ENCODE results near the gene SEC16A.

SEC16A gene

DNA sequence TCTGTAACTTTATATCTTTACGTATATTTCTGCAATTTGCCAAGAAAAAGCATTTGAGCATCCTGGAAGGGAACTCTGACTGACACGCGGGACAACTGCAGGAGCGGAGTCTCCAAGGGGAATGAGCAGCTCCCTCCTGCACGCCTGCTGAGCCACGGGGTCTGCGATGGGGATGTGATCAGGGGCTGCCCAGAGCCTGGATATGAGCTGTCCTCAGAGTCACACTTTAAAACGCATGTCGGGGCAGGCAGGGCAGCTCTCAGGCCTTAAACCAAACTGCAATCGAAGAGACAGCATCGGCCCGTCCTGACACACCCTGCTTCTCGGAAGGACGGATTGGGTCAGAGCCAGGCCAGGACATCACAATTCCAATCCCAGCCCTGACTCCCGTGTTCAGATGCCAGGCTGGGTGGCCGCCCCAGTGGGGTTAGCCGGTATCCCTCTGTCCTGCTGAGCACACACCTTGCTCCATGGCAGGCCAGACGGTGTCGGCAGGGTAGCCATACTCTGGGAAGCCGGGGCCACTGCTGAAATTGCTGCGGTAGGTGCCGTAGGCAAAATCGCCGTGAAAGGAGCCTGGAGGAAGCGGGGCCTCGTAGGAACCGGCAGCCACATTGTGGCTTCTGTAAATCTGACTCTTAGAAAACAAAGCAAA is 17.2 kb downstream of the SEC16A start:
- no peak for DNase-seq (ENCODE audit: low spot score)

DNA sequence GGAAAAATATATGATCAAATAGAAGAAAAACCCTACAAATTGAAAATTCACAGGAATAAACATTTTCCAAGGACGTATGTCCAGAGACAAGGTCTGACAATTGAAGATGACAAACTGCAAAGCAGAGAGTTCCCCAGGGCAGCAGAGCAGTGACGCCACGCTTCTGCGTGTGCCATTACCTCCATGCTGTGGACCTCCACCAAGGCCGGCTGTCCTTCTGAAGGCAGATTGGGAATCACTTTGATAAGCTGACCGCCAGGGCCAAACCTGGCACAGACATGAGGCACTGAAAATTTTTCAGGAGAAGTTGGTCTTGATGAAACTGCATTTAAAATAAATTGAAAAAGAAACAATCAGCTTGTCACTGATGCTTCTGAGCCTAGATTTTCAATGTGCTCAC is 18.6 kb downstream of the SEC16A start:
- no peak for DNase-seq (ENCODE audit: low spot score)

DNA sequence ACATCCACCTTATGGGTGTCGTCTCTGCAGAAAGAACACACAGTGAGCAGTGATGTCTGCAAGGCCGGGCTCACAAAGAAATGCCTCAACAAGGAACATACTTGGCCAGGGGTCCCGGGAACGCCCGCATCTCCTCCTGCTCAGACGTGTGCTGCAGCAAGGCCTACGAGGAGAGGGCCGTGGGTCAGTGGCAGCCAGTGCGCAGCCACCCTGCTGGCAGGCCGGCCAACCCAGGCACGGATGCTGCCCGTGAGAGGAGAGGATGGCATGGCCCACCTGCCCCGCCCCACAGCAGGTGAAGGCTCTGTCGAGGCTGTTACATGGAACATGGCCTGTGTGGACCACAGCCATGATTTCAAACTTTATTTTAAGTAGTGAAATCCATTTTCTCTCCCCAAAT is 19.3 kb downstream of the SEC16A start:
- DNase-seq (ENCODE audit: low spot score): no peak

DNA sequence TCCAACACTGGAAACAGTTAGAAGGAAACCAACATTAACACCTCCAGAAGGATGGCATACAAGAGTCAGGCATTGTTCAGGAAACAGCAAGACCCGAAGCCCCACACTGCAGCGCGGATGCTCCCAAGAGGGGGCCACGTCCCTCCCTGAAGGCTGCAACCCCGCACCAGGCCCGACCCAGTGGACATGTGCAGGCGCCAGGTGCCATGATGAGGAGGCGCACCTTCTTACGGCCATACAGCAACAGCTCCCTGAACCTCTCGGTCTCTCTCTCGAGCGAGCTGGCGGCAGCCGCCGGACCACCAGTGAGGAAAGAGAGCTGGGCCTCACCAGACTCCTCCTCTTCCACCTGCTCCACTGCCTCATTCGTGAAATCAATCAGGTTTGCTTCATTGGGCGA is 20.2 kb downstream of the SEC16A start:
- no peak for DNase-seq (ENCODE audit: low spot score)

DNA sequence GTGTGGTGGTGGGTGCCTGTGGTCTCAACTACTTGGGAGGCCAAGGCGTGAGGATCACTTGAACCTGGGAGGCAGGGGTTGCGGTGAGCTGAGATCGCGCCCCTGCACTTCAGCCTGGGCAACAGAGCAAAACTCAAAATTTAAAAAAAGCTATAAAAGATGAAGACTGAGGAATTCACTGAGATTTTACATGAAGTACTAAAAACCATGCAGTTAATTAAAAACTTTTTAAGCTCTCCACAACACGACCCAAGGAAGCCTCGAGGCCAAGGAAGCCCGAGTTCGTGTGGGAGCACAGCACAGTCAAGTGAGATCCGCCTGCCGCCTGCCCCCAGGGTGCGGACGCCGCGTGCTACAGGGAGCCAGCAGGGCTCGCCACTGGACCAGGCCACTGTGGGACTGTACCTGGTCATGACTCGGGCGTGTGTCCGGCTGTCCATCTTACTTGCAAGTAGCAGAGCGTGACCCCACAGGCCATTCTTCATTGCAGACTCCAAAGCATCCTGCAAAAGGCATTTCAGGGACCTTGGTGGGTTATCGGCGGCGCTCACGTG is 22.0 kb downstream of the SEC16A start:
- DNase-seq (ENCODE audit: low spot score): no peak

DNA sequence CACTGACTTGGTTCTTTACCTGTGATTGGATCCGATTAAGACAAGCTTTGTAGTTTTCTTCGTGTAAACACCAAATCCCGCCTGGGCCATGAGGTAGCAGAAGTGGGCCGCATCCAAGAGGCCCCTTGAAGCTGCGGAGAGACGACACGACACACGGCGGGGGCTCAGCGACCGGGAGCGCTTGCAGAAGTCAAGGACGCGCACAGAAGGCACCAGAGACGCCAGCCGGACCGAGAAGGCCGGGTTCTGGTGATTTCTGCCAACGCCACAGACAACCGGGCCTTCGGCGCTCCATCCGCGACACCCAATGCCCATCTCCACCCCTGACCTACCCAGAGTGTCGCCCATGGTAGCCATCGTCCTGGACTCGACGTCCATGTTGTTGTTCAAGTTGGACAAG is 23.4 kb downstream of the SEC16A start:
- no peak for DNase-seq (ENCODE audit: low spot score)

DNA sequence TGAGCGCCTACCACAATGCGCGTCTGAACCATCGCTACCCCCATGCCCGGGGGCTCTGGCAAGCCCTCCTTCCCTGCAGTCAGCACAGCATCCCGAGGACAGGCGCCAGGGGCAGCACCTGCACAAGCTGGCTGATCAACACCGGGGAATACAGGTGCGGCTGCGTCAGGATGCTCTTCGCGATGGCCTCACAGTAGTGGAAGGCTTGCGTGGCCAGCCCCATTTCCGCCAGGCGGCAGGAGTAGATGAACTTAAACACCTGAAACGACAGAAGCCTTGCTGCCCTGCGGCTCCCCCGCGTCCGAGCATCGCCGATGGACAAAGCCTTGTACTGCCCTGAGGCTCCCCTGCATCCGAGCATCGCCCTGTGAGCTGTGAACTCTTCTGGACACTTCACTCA is 25.5 kb downstream of the SEC16A start:
- DNase-seq (ENCODE audit: low spot score): no peak

DNA sequence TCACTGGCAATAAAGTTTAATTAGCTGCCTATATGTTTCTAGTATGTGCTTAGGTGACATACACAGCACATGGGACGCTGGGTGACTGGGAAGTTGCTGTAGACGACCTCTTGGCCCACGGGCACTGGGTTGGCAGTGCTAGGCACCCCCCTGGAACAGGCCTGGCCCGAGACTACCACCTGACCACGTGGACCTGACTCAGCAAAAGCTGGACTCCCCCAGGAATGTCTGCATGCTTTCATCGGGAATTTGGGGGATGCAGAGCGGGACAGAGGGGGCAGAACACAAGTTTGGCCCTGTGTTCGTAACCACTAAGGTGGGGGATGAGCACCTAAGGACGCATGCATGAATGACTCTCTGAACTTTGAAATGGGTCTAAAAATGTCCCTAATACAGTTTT is 26.6 kb downstream of the SEC16A start:
- no peak for DNase-seq (ENCODE audit: low spot score)

DNA sequence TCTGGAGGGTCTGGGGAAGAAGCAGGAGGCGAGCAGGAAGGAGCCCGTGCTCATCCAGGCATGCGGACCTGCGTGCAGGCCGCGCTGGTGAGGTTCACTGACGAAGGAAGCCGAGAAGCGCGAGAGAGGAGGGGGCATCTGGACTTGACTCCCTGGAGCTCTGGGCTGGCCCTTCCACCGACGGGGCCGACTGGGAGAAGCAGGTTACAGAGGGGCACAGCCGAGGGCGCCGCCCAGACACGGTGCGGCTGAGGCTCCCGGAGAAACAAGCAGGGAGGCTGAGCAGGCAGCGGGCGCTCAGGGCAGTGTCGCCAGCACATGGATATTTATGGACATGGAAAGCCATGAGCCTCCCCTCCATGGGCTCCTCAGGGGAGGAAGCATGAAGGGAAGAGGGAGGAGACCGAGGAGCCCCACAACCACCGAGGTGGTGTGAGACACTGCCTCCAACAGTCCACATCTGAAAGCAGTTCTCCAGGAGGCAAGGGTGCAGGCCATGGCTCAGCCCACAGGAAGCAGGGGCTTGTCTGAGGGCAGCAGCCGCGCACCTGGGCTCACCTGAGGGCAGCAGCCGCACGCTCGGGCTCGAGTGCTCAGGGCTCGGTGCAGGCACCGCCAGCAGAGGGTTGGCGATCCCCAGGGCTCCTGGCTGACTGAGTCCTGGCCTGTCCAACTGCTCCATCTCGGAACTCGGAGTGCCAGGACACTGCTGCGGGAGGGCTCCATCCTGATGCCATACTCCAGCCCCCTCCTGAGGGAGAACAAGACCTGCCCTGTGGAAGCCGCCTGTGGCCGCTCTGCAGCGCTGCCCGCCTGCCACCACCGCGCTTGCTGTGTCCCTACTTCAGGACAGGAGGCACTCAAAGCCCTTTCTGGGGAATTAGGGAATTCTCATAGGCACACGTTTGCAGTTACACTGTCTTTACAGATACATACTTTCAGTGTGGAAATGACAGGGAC is 27.5 kb downstream of the SEC16A start:
- DNase-seq (ENCODE audit: low spot score): no peak

DNA sequence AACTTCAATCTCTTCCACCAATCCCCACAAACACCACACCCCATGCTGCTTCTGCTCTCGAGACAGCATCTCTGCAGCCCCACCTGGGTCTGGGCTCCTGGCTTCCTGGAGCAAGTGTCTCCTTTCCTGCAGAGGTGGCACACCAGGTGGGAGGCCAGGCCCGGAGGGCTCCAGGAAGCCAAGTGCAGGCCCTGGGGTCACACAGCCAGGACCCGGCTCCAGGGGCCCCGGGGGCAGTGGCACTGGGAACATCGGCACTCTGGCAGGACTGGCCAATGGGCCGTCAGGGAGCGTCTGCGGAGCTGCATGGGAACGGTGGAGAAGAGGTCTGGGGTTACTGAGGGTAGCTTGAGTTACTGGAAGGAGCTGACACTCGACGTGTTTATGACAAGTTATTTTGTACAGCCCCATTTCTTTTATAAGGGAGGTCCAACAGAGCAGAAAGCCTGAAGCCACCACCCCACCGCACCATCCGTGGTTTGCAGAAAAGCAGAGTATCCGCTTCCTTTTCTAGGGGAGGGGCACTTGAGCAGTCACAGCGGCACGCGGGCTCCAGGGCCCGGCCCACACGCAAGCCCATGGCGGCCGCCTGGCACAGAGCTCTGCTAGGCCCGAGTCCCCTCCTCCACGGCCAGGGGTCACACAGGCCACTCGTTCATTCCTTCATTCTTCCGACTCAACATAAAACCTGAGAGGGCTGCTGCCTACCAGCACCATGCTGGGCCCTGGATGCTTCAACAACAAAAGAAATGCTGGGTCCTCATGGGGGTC is 28.6 kb downstream of the SEC16A start:
- DNase-seq (ENCODE audit: low spot score): no peak

DNA sequence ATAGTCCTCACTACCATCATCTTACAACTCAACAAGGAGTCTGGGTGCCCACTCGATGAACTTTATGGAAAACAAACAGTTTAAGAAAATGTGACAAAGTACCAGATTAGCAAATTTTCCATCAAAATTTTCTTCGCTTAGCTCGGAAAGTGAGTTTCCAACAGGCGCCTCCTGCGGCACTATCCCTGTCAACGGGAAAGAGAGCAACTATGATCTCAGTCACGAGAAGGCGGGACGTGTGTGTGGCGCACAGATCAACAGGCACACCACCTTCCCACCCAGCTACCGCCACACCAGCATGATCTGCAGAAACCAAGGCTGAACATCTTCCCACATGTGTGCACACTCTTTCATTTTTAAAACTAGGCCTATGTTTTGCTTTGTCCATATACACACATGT is 29.5 kb downstream of the SEC16A start:
- DNase-seq (ENCODE audit: low spot score): no peak

DNA sequence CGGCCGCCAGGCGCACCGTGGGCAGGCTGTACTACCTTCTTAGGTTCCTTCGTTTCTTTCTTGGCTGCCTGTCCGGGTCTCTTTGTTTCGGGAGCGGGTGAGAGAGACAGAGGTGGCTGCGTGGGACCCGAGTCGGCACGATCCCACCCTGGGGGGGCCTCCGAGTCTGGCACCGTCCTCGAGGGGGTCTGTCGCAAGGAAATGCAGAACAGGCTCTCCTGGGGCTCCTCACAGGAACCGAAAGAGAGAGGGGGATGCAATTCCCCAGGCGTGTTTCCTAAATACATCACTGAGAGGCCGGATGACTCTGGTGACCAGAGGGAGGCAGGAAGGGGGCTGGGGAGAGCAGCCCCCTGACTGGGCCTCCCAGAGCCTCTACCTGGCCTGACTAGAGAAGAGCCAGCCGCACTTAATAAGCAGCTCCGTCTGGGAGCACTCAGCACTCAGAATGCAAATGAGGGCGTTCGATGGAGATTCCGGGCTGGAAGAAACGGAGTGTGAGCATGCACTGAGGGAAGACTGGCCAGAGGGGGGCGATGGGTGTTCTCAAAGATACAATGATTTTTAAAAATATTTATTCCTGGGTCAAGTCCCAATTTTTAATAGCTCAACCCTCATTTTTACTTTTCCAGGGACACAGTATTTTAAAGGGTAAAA is 31.5 kb downstream of the SEC16A start:
- DNase-seq (ENCODE audit: low spot score): no peak

DNA sequence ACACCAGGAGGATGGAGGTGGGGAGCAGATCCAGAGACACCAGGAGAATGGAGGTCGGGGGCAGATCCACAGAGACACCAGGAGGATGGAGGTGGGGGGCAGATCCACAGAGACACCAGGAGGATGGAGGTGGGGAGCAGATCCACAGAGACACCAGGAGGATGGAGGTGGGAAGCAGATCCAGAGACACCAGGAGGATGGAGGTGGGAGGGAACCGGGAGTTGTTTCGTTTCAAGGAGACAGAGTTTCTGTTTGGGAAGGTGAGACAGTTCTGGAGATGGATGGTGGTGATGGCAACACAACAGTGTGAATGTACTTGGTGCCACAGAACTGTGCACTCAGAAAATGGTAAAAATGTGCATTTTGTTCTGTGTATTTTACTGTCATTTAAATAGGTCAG is 34.2 kb downstream of the SEC16A start:
- DNase-seq (ENCODE audit: low spot score): no peak

DNA sequence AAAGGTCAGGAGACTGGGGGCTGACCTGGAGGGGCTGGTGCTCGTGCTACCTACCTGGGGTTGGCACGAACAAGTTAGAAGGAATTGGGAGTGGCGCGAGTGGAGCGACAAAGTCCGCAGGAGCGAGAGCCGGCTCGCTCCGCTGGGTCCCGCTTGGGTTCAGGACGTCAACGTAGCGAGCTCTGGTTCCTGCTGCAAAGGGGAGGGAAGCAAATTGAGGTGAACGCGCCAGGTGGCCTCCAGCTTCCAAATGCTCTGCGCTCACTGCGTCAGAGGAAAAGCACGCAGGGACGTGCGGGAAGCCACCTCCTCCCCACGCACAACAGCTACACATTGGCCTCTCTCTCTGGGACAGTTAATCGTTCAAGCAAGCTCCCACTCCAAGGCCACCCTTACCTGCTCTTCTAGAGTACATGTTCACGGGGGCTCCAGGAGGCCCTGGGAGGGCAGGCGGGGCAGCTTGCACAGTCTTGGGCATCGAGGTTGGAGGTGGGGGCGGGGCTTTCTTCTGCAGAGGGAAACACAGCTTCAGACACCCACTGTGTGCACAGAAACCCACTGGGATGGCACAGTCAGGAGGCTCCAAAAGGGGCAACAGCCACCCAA is 35.6 kb downstream of the SEC16A start:
- DNase-seq (ENCODE audit: low spot score): no peak

DNA sequence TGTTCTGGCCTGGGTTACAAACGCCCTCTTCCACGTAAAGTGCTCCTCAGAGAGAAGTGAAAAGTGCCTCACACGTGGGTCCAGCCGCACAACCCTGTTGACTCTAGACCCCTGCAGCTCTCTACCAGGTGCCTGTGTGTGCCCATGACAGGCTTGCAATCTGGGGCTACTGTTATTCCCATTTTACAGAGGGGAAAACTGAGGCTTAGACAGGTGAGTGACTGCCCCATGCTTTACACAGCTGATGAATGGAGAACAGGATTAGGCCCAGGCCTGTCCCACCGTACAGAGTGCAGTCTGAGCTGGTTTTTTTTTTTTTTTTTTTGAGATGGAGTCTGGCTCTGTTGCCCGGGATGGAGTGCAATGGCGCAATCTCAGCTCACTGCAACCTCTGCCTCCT is 37.0 kb downstream of the SEC16A start:
- no peak for DNase-seq (ENCODE audit: low spot score)

DNA sequence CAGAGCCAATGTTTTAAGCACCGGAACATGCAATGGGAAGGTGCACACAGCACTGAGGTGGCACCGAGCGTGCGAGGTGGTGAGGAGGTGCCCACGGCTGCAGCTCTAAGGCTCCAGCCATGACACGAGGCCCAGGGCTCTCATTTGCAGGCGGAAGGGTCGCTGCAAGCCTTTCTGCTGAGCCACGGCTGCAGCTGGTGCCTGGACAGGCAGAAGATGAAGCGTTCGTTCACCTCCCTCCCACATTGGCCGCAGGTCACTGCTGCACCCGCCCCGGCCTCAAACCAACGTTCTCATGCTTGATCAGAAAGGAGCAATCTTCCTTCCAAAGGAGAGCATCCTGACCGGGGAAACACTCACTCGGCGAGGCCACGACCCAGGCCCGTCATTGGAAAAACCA is 38.7 kb downstream of the SEC16A start:
- DNase-seq (ENCODE audit: low spot score): no peak

DNA sequence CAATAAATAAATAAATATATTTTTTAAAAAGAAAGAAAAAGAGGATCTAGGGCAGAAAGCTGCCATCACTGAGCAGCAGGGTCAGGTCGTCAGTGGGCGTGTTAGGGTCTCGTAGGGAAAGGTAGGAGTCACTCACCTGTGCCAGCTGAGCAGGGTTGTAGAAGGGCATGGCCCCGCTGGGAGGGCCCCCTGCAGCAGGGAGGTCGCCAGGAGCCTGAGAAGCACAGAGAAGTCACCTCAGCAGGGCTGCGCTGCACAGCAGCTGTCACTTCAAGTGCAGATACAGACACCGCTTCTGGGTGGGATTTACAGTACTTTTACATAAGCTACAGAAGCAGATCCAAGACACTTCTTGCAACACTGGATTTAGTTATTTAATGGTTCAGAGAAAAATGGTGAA is 39.2 kb downstream of the SEC16A start:
- DNase-seq (ENCODE audit: low spot score): no peak

DNA sequence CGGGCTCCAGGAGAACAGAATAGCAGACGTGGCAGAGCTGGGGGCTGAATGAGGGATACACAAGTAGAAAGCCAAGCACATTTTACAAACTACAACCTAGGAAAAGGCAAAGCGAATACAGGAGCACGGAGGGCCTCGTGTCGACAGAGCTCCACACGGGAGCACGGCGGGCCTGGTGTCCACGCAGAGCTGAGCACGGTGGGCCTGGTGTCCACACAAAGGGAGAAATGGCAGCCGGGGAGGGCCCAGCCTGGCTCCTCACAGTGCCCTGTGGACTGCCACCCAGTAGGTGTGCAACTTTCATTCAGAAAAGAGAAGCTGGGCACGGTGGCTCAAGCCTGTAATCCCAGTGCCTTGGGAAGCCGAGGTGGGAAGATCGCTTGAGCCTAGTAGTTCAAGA is 39.8 kb downstream of the SEC16A start:
- DNase-seq (ENCODE audit: low spot score): no peak

DNA sequence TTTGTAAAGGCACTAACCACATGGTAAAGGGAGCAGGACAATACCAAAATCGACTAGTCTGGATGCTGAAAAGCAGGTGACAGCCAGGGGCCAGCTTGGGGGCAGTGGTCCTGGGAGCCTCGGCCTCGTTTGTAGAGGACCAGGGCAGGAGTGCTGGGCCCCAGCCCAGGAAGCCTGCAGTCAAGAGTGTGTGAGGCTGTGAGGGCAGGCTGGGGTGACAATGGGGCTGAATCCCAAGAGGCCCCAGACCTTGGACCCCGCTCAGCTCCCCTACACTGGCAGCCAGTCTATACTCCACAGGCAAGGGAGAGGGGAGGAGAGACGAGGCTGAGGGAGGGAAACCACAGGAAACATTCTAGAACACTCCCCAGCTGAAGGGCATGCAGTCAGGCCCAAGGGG is 40.6 kb downstream of the SEC16A start:
- DNase-seq (ENCODE audit: low spot score): no peak

DNA sequence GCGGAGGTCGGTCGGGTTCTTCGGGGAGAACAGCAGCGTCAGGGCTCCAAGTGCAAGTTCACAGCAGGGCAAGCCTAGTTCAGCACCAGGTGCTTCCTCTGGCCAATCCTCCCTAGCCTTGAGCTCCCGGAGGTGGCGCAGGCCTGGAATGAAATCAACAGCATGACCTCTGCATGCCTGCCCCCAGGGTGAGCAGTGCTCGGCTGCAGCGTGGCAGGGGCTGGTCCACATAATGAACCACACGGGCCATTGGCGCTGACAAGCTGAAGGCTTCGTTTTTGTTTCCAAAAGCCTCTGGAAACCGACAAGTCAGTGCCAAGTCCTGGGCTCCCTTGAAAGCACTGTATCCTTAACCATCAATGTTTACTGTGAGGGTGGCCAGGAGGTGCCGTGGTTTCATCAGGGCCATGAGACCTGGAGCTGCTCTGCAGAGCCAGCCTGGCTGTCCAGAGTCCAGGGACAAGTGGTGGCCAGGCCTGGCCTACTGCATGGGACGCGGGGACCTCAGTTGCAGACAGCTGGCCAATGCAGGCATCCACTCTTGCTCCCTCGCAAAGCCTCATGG is 41.1 kb downstream of the SEC16A start:
- no peak for DNase-seq (ENCODE audit: low spot score)

DNA sequence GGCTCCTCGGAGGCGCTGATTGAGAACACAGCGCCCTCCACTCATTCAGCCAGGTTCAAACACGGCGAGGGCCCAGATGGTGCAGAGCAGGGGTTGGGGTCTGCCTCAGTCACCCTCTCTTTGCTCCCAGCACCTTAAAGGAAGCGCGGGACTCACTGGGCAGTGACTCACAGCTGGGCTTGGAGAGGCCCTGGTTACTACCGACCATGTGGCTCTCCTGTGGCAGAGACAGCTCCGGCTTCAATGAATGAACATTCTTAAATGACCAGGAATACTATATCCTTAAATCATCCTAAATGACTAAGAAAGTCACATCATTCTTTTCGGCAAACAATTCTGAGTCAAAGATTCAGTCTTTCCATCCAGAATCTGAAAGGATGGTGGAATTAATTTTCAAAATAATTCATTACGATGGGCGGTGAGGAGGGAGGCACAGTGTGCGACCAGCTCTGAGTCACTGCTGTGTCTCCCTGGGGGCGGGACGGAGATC is 41.6 kb downstream of the SEC16A start:
- DNase-seq (ENCODE audit: low spot score): peak; percentile 26
